CD14-positive monocyte (primary cell): ENCODE data around the gene ARL15. TPM values are rescaled to one million over a fixed set of nuclear protein-coding genes. Genes with fewer than 3 reads are reported as not detected.

Experiments used
- DNase-seq, 3 donors: peaks; one replicate each; pipeline ENCODE4 v3.0.0-alpha.2; 2011 to 2022
- H2AFZ ChIP-seq: 2 replicates; pipeline ENCODE4 v1.6.0; 2012; ENCODE audit warnings: mild to moderate bottlenecking, low read depth, low read length, inconsistent platforms; ENCODE audit not compliant: insufficient read depth, poor library complexity, severe bottlenecking
- H3K27ac ChIP-seq, 2 donors: 1 replicate in 1 of 2; 2 replicates in 1 of 2; pipeline ENCODE4 v1.5.1; 2012 to 2013; ENCODE audit warnings: low read length in 2 of 2, control low read depth in 1 of 2, inconsistent platforms in 1 of 2, low read depth in 1 of 2, mild to moderate bottlenecking in 1 of 2
- H3K27me3 ChIP-seq, 2 donors: one replicate each; pipeline versions ENCODE4 v1.6.0 to v1.6.1; 2011 to 2013; ENCODE audit warnings: low read length in 2 of 2; ENCODE audit not compliant: control insufficient read depth in 2 of 2, insufficient read depth in 2 of 2
- H3K36me3 ChIP-seq, 2 donors: replicated peaks in 1 of 2; 1 replicate in 1 of 2; 2 replicates in 1 of 2; pipeline versions ENCODE4 v1.5.1 to v1.6.1; 2012 to 2013; ENCODE audit warnings: low read length in 2 of 2, control low read depth in 1 of 2, inconsistent platforms in 1 of 2, mild to moderate bottlenecking in 1 of 2; ENCODE audit not compliant: insufficient read depth in 2 of 2, control insufficient read depth in 1 of 2
- H3K4me1 ChIP-seq, 2 donors: 1 replicate in 1 of 2; 2 replicates in 1 of 2; pipeline versions ENCODE4 v1.5.1 to v1.6.1; 2012 to 2013; ENCODE audit warnings: low read length in 2 of 2, control low read depth in 1 of 2, inconsistent platforms in 1 of 2, mild to moderate bottlenecking in 1 of 2, moderate library complexity in 1 of 2; ENCODE audit not compliant: insufficient read depth in 2 of 2, control insufficient read depth in 1 of 2
- H3K4me2 ChIP-seq: replicated peaks from 2 replicates; pipeline ENCODE3; 2012; ENCODE audit warnings: low read length, moderate library complexity, mild to moderate bottlenecking; ENCODE audit not compliant: poor library complexity, severe bottlenecking; ENCODE audit errors: extremely low read depth
- H3K4me3 ChIP-seq, 3 experiments: fragments of 200-600 bp in 1 of 3; sonication (generic) in 1 of 3; replicated peaks in 1 of 3; 1 replicate in 2 of 3; 2 replicates in 1 of 3; pipeline ENCODE4 v1.5.1; 2011 to 2013; ENCODE audit warnings: low read length in 3 of 3, mild to moderate bottlenecking in 3 of 3, control low read depth in 2 of 3, low read depth in 2 of 3, inconsistent platforms in 1 of 3, moderate library complexity in 1 of 3
- H3K79me2 ChIP-seq: 2 replicates; pipeline ENCODE4 v1.6.0; 2012; ENCODE audit warnings: mild to moderate bottlenecking, control low read depth, inconsistent platforms, low read length, moderate library complexity; ENCODE audit not compliant: insufficient read depth
- H3K9ac ChIP-seq: 2 replicates; pipeline ENCODE4 v1.6.0; 2017; ENCODE audit warnings: low read length, mild to moderate bottlenecking; ENCODE audit not compliant: insufficient read depth, poor library complexity, severe bottlenecking
- H3K9me3 ChIP-seq, 2 donors: replicated peaks in 1 of 2; 1 replicate in 1 of 2; 2 replicates in 1 of 2; pipeline versions ENCODE4 v1.5.1 to v1.6.1; 2012 to 2013; ENCODE audit warnings: low read length in 2 of 2, control low read depth in 1 of 2; ENCODE audit not compliant: control insufficient read depth in 1 of 2, insufficient read depth in 1 of 2
- H4K20me1 ChIP-seq: 2 replicates; pipeline ENCODE4 v1.6.0; 2012; ENCODE audit warnings: mild to moderate bottlenecking, low read length, control low read depth, moderate library complexity; ENCODE audit not compliant: insufficient read depth
- H3K27ac Mint-ChIP-seq, 7 donors: one replicate each; pipeline ENCODE4 v1.8.0; 2020; ENCODE audit warnings: mild to moderate bottlenecking in 7 of 7, mixed read lengths in 7 of 7, moderate library complexity in 6 of 7, inconsistent platforms in 2 of 7
- H3K27me3 Mint-ChIP-seq, 3 donors: one replicate each; pipeline ENCODE4 v1.8.0; 2021 to 2022; ENCODE audit warnings: low read depth in 3 of 3, mild to moderate bottlenecking in 3 of 3, mixed read lengths in 3 of 3, moderate library complexity in 3 of 3, inconsistent platforms in 1 of 3
- H3K36me3 Mint-ChIP-seq, 2 donors: one replicate each; pipeline ENCODE4 v1.8.0; 2020; ENCODE audit warnings: mixed read lengths in 2 of 2, inconsistent platforms in 1 of 2, mild to moderate bottlenecking in 1 of 2
- H3K4me1 Mint-ChIP-seq: one replicate; pipeline ENCODE4 v1.8.0; 2020; ENCODE audit warnings: mild to moderate bottlenecking, mixed read lengths
- H3K4me3 Mint-ChIP-seq, 2 donors: one replicate each; pipeline ENCODE4 v1.8.0; 2020; ENCODE audit warnings: mild to moderate bottlenecking in 2 of 2, mixed read lengths in 2 of 2, moderate library complexity in 1 of 2
- H3K9me3 Mint-ChIP-seq, 7 donors: one replicate each; pipeline ENCODE4 v1.8.0; 2020 to 2022; ENCODE audit warnings: mixed read lengths in 7 of 7, mild to moderate bottlenecking in 6 of 7, moderate library complexity in 6 of 7, inconsistent platforms in 2 of 7
- WGBS: methylation state at CpG from one replicate; pipeline ENCODE4 v1.1.5; 2013; ENCODE audit warnings: missing lambda C conversion rate; ENCODE audit not compliant: insufficient coverage; 5-methylcytosine and 5-hydroxymethylcytosine counted together
- intact Hi-C, 2 donors: fragments of 100-400 bp; cut with micrococcal nuclease; formaldehyde crosslinking; loops; one replicate each; pipeline versions ENCODE4 v1.15.0 to v1.15.1; 2023
- polyA plus RNA-seq, 3 donors: library from polyadenylated mRNA; depleted of rRNA in 1 of 3; unstranded in 2 of 3; stranded (reverse) in 1 of 3; fragments of 300-500 nt in 2 of 3; fragments of >200 nt in 1 of 3; fragmentation: Illumina TruSeq in 2 of 3; gene quantifications; 1 replicate in 2 of 3; 2 replicates in 1 of 3; pipeline ENCODE4 v1.2.3, GENCODE V29; 2012 to 2021
- TF ChIP-seq, protein P1 (sequence below): fragments of 200-600 bp; IDR thresholded peaks from one replicate; pipeline ENCODE4 v1.8.0; 2022; ENCODE audit warnings: antibody characterized with exemption, mild to moderate bottlenecking

The ARL15 gene
- polyA plus RNA-seq, 3 donors = 10.5 to 27.6 (median 18.0) TPM

DNA sequence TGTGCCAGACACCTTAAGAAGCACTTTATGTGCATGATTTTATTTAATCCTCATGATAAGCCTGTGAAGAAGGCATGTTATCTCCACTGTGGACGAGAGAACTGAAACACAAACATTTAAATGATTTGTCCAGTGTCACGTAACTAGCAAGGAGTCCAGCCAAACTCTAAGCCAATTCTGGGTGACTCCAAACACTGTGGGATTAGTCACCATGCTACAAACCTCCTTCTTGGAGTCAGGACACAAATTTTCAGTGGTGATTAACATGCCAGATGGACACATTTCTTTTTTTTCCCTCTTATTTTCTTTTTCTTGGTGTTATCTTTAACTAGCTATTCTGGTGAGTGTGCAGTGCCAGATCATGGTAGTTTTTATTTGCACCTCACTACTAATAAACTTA lies 433.1 kb downstream of the ARL15 start:
- Histone ChIP-seq H3K4me3 (no peak overlapping the region), H3K27ac (no peak overlapping the region), H3K9me3 (no peaks in the 10 kb centered on the region), H4K20me1 (no peaks in the 10 kb centered on the region), H3K79me2 (no peaks in the 10 kb centered on the region), H3K9ac (no peak overlapping the region), H3K27me3 (no peaks in the 10 kb centered on the region), H3K4me2 (no peak overlapping the region), H2AFZ (no peak overlapping the region), H3K36me3 (no peaks in the 10 kb centered on the region), H3K4me1 (peaks cover 7 to 10% of the 10 kb centered on the region in 2 donors)
- Mint-ChIP-seq H3K27me3 (peaks cover 0 to 2% (median 0%) of the 10 kb centered on the region in 3 donors), H3K4me3 (no peak overlapping the region), H3K4me1 (peaks cover 9% of the 10 kb centered on the region), H3K36me3 (no peaks in the 10 kb centered on the region), H3K27ac (no peak overlapping the region), H3K9me3 (peaks cover 0 to 13% (median 9%) of the 10 kb centered on the region in 7 donors)
- intact Hi-C loops = no loop called here
- no peak for DNase-seq
- TF ChIP-seq, protein P1, sequence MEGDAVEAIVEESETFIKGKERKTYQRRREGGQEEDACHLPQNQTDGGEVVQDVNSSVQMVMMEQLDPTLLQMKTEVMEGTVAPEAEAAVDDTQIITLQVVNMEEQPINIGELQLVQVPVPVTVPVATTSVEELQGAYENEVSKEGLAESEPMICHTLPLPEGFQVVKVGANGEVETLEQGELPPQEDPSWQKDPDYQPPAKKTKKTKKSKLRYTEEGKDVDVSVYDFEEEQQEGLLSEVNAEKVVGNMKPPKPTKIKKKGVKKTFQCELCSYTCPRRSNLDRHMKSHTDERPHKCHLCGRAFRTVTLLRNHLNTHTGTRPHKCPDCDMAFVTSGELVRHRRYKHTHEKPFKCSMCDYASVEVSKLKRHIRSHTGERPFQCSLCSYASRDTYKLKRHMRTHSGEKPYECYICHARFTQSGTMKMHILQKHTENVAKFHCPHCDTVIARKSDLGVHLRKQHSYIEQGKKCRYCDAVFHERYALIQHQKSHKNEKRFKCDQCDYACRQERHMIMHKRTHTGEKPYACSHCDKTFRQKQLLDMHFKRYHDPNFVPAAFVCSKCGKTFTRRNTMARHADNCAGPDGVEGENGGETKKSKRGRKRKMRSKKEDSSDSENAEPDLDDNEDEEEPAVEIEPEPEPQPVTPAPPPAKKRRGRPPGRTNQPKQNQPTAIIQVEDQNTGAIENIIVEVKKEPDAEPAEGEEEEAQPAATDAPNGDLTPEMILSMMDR = no peak
- 100% methylated on average over 1 of the region's 2 CpGs for WGBS

DNA sequence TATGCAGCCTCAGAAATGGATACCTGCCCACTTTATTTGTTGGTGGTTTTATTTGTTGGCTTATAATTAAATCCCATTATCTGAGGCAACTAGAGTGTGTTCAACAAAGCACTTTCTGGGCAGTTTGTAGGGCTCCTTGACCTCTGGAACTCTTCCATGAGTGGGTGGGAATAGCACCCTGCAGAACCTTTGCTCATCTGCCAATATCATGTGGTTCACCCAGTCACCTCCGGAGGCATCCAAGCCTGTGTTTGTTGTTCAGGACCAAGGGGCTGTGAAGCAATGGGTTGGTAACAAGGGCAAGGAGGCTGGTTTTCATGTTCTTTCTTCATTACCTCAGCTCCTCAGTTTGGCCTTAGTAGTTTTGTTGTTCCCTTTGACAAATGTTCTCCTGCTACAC lies 436.0 kb downstream of the ARL15 start:
- no peaks in the 10 kb centered on the region for H3K27me3 ChIP-seq
- H4K20me1 ChIP-seq = no peaks in the 10 kb centered on the region
- no peaks in the 10 kb centered on the region for H3K79me2 ChIP-seq
- H3K36me3 ChIP-seq = no peaks in the 10 kb centered on the region
- Mint-ChIP-seq H3K27me3 (peaks cover 0 to 2% (median under 1%) of the 10 kb centered on the region in 3 donors), H3K4me3 (no peak overlapping the region), H3K9me3 (peaks cover 0 to 13% (median 9%) of the 10 kb centered on the region in 7 donors), H3K36me3 (no peaks in the 10 kb centered on the region), H3K4me1 (peaks cover 7% of the 10 kb centered on the region), H3K27ac (no peak overlapping the region)
- no peak overlapping the region for H3K9ac ChIP-seq
- DNase-seq = no peak
- no peaks in the 10 kb centered on the region for H3K9me3 ChIP-seq
- H3K27ac ChIP-seq = no peak overlapping the region
- intact Hi-C loops = no loop called here
- WGBS = no CpG with 5 or more reads among the region's 1 CpG
- H3K4me1 ChIP-seq = peaks cover 7 to 10% of the 10 kb centered on the region in 2 donors
- H3K4me2 ChIP-seq = no peak overlapping the region
- H3K4me3 ChIP-seq = no peak overlapping the region
- H2AFZ ChIP-seq = no peak overlapping the region
- TF ChIP-seq, protein P1 = no peak
